HG02763 (cell line): Measurements from ENCODE around the gene CPPED1.

Experiments used
- ATAC-seq: cut with Tn5 transposase; IDR thresholded peaks from one replicate; pipeline ENCODE4 v1.9.1; 2021; ENCODE audit warnings: mild to moderate bottlenecking, moderate library complexity; ENCODE audit not compliant: unreplicated experiment

Gene CPPED1

DNA sequence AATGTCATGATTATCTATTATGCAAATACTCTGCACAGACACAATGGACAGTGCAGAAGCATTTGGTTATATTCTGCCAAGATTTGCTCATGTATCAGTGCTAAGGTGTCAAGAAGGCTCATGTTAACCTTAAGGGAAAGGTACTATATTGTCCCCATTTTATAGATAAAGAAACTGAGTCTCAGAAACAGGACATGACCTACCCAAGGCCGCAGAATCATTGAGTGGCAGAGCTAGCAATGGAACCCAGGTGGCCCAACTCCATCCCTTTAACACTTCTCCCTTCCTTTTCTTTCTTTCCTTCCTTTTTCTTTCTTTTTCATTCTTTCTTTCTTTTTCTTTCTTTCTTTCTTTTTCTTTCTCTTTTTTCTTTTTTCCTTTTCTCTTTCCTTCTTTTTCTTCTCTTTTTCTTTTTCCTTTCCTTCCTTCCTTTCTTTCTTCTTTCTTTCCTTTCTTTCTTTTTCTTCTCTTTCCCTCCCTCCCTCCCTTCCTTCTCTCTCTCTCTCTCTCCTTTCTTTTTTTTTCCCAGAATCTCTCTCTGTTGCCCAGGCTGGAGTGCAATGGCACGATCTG, 149.8 kb downstream of the CPPED1 start:
- ATAC-seq = no peak

DNA sequence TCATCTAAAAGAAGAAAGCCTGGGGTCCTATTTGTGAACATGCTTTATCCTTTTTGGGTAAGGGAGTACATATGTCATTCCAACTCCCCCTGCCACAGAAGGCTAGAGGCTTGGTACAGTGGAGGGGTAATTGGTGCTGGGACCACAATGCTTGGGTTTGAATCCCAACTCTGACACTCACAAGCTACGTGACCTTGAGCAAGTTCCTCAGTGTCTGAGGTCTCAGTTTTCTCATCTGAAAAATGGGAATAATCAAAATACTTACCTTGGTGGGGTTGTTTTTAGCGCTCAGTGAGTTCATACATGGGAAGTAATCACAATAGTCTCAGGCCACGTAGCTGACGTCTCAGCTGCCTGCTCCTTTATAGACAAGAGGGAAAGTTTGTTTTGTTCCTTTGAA, 150.8 kb downstream of the CPPED1 start:
- no peak for ATAC-seq

DNA sequence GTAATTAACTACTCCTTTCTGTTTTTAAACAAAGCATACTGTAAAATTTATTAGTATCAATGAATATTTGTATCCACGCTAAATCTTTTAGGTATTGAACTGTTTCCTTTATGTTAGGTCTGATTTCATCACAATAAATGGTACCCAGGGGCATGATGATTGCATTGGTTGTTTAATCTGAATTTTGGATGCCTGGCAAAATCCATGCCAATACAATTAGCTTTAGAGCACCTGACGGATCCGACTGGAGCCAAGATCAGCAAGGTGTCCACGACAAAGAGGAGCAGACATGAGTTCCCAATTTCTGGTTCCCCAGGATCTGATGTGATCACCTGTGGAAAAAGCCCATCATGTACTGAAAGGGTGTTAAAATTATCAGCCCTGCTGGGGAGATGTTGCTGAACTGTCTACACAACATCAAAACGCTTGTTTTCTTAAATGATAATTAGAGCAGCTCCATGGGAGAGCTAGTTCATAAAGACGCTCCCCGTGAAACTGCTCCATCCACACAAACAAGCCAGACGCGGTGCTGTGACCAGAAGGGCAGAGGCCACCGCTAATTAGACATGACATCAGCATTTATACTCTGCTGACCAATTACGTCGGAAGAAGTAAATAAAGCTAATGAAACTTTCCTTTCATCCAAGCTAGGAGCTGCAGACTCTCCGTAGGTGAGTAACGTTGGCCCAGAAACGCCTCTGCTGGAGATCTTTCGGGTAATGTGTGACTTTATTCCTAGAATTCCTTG, 151.7 kb downstream of the CPPED1 start:
- ATAC-seq = no peak

DNA sequence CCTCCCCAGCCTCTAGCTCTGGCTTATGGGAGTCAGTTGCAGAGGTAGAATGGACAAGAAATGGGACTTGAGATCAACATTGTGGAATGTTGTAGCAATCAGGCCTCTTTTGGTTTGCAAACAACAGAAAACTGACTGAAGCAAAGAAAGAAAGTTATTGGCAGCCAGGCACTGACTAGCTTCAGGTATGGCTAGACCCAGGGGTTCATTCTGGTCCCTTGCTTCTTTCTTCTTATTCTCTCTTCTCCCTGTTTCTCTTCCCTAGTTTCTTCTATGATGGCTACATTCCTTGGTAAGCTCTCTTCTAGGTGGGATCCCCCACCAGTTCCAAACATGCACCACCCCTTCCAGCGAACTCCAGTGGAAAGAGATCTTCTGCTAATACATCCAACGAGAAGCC, 154.3 kb downstream of the CPPED1 start:
- ATAC-seq = no peak

DNA sequence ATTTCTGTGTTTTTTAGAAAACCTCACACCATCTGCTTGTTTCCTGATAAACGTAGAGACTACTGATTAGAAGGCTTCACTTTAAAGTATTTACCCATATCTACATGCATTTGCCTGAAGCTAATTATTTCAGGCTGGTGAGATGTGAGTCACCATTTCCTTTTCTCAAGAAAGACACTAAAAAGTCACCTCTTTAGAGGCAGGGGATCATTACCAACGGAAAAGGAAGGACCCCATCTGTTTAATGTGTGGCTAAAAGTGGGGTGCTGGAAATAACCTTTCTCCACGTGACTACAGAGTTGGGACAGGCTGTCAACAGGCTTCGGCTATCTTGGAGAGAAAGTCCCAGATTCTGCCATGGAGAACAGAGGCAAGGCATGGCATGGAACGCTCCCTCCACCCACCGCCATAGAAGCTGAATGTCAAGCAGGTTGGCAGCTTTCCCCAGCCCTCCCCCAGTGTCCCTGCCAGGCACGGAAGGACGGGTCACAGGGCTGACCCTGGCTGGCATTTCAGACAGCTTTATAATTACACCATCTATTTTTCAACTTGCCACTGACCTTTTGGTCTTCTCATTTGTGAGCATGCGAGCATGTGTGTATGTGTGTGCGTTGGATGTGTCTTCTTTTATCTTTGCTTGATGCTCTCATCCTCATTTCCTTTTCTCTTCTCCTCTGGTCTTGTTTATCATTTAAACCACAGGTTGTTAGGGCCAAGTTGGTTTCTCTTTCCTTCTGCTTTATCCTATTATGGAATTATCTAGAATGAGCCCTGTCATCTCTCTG, 157.0 kb downstream of the CPPED1 start:
- no peak for ATAC-seq

DNA sequence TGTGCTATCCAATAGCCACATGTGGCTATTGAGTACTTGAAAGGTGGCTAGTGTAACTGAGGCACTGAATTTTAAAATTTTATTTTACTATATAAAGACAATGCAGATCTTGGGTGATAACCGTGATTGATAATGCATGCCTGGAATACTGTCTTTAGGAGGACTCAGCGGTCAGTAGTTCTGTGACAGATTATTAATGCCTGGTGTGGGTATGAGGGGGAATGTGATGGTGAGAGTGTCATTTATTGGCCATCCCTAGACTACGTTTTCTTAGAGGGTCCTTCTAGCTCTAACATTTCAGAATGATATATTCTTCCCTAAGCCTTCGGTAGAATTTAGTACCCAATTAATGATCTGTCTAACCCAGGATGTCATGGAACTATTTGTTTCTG, 157.6 kb downstream of the CPPED1 start:
- no peak for ATAC-seq

DNA sequence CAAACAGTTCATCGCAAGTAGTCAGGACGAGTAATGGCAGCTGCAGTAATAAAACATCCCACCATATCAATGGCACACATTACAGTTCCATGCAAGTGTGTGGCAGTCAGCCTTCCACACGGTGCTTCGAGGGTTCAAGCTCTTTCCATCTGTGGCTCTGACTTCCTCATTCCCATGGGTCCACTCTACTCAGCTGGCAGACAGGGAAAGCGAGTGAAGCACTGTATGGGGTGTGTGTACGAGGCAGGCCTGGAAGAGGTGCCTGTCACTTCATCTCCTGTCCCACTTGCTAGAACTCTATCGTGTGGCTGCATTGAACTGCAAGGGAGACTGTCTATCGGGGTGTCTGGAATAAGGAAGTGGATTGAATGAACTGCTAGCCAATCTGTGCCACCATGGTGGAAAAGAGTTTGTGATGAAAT, 160.6 kb downstream of the CPPED1 start:
- ATAC-seq = no peak

DNA sequence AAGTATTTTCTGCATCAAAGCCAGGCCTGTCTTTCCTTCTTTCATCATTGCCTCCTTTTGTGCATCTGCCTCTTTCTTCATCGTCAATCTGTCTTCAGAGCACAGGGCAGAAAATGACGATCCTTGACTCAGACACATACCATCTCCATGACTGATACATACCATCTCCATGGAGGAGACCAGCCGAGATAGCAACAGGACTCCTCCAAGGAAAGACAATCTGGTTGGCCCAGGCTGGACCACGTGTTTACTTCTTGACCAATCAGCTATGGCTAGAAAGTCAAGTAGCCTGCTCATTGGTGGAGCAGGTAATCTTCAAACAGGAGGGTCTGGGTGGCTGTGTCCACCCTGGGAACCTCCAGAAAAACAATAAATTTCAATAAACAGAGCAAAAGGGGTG, 164.6 kb downstream of the CPPED1 start:
- no peak for ATAC-seq

DNA sequence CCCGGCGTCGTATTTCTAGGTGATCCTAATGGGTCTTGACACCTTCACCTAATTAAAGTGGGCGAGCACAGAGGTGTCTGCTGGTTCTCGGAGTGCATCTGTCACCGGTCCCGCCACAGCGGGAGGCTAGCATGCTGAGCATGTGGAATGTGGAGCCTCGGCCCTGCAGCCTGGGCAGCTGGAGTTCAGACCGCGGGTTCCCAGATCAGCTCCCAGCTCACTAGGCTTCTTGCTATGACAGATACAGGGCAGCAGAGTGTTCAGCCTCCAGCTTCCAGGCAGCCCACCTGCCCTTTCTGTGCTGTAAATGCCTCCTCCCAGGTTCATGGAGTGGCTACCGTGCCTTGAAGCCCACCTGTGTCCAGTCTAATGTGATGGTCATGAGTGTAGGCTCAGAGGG, 166.7 kb downstream of the CPPED1 start:
- ATAC-seq = no peak

DNA sequence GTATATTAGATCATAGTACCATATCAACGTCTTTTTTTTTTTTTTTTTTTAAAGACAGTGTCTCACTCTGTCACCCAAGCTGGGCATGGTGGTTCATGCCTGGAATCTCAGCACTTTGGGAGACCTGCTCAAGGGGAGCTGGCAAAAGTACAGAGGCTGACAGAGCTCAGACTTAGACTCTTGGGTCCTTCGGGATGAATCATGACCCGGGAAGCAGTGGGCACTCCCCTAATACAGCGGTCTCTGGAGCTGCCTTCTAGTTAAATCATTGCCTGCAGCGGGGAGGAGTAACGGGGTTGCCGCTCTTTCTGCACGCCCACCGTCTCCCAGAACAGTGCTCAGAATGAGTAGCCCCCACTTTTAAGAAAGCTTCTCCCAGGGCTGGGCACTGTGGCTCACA, 174.4 kb downstream of the CPPED1 start:
- ATAC-seq = no peak

DNA sequence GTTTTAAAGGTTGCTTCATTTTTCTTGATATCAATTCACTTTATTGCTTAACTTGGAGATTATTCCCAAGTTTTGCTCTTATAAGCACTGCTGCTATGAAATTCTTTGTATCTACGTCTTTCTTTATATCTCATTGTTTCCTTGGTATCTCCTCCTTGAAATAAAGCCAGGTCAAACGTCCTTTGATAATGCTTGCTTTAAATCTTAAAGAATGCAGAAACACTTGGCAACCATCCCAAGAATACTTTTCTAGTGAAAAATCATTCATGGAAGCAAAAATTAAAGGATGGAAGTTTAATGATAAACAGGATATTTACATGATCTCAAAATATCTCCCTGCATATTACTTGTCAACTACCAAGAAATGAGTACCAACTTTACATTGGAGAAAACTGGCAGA, 175.2 kb downstream of the CPPED1 start:
- ATAC-seq = no peak

DNA sequence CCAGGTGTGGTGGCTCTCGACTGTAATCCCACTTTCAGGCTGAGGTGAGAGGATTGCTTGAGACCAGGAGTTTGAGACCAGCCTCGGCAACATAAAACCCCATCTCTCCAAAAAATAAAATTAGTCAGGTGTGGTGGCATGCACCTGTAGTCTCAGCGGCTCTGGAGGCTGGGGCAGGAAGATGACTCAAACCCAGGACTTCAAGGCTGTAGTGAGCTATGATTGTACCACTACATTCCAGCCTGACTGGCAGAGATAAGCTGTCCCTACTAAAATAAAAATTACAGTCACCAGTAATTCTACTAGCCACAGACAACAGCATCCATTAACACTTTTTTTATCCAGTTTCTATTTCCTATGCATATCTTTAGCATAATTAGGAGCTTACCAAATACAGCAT, 176.3 kb downstream of the CPPED1 start:
- no peak for ATAC-seq

DNA sequence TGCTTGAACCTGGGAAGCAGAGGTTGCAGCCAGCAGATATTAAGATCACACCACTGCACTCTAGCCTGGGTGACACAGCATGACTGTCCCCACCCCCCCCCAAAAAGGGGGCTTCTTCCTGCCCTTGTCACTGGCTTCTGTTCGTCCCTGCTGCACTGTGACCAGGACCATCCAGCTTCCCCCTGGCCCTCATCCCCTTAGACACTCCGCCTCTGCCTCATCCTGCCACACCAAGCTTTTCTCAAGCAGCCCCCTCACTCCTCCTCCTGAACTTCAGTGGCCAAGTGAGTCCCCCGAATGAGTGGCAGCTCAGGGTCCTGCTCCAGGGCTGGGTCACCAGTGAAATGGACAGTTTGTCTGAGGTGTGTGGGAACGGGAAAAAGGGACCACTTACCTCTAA, 177.3 kb downstream of the CPPED1 start:
- no peak for ATAC-seq

DNA sequence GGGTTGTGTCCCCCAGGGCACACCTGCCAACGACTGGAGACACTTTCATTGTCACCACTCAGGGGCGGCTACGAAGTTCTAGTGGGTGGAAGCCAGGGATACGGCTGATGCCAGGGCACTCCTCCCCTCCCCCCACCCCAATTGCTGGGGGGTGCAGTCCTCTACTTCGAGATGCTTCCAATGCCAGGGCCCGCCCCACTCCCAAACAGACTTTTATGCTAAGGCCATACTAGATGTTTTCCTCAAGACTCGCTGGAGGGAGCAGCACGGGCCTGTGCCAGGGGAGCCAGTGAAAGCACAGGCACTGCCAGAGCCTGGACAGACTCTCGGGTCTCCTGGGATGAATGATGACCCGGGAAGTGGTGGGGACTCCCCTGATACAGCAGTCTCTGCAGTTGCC, 178.0 kb downstream of the CPPED1 start:
- ATAC-seq = no peak

DNA sequence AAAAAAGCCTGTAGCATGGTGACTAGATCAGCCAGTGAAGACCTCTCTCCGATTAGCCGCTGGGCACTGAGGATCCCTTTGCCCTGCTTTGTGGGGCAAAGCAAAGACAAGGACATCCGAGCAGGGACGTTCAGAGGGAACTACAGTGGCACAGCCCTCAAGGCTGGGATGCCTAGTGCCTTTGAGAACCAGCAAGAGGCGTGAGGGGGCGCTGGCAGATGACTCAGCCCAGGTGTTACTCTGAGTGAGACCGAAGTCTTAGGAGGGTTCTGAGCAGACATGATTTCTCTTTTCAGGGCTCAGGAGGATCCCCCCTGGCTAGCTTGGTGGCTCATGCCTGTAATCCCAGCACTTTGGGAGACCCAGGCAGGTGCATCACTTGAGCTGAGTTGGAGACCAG, 178.6 kb downstream of the CPPED1 start:
- no peak for ATAC-seq

DNA sequence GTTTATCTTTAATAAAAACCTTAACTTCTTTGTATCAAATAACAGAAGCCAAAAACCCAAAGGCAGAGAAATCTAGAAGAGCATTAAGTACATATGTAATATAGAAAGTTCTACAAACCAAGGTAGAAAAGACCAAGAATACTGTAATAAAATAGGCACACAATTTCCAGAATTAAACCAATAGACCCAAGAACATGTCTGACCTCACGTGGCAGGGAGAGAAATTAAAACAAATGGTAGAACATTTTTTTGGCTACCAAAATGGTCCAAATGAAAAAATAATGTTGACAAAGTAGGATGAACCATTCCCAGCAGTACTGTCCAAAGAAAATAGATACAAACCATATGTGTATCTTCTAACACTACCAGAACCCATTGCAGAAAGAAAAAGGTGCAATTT, 183.5 kb downstream of the CPPED1 start:
- no peak for ATAC-seq

DNA sequence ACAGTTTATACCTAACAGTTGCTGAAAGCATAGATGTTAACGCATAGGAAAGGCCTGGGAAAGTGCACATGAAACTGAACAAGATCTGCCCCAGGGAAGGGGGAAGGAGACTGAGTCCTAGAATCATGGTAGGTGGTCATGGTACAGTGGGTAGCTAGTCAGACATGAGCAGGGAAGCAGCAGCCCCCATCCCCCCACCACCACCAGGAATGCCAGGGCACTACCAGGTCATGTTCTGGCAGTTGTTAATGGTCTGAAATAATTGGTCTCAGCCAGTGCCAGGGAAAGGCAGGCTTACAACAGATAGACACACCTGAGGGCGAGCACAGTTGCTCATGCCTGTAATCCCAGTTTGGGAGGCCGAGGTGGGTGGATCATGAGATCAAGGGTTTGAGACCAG, 185.2 kb downstream of the CPPED1 start:
- no peak for ATAC-seq

DNA sequence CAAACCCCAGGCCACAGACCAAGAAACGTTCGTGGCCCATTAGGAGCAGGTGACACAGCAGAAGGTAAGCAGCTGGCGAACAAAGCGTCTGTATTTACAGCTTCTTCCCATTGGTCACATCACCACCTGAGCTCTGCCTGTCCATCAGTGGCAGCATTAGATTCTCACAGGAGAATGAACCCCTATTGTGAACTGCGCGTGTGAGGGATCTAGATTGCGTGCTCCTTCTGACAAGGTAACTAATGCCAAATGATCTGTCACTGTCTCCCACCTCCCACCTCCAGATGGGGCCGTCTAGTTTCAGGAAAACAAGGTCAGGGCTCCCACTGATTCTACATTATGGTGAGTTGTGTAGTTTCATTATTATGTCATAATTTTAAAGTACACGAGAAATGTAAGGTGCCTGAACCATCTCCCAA, 186.3 kb downstream of the CPPED1 start:
- no peak for ATAC-seq

DNA sequence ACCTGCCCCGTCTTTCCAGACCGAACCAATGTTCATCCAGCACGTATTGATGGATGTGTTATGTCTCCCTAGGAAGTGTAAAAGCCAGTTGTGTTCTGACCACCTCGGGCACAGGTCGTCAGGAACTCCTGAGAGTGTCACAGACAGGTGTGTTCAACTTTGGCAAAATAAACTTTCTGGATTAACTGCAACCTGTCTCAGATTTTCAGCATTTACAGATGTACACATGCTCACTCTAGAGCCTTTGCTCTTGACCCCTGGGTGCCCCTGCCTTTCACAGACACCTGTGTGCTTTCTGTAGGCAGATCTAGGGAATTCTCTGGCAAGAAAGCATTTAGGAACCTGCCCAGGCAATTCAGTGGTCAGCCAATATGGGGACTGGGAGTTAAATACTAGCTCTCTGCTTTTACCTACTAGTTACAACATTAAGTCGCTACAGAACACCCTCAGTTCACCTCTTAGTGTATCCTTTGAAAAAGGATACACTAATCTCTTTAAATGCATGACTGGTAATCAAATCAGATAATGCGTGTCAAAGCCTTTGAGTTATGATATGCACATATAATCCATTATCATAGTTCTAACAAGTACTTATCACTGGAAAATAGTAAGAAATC, 188.9 kb downstream of the CPPED1 start:
- ATAC-seq = no peak

DNA sequence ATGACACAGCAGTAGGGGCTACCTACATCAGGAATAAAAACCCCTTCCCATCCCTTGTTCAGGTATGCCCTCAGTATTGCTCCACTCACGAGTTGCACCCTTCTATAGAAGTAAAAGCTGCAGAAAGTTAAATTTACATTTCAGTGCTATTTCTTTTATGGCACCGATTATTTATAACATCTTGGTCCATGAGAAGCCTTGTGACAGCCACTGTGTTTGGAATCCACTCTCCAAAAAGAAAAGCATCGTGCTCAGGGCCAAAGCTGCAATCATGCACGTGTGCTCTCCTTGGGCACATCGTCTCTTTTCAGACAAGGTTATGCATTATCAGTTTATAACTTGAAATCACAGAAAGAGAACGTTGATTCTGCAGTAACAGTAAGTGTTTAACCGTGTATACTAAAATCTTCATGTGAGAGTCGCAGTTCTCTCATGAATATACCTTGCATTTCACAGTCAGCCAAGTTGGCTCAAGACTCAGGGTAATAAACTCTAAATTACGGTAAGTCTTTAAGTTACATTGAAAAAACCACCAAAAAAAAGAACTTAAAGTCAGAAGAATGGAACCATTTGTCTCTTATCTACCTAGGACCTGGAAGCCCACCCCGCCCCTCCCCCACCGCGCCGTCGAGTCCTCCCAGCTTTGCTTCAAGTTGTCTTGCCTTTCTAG, 189.6 kb downstream of the CPPED1 start:
- no peak for ATAC-seq
